ENCODE measurements around the gene C3.

Gene C3

GRCh38 chr19:6744381-6745301, 24.2 kb upstream of the C3 start:
- no peak for DNase-seq

GRCh38 chr19:6743714-6744380, 23.4 kb upstream of the C3 start:
- no peak for DNase-seq

DNA sequence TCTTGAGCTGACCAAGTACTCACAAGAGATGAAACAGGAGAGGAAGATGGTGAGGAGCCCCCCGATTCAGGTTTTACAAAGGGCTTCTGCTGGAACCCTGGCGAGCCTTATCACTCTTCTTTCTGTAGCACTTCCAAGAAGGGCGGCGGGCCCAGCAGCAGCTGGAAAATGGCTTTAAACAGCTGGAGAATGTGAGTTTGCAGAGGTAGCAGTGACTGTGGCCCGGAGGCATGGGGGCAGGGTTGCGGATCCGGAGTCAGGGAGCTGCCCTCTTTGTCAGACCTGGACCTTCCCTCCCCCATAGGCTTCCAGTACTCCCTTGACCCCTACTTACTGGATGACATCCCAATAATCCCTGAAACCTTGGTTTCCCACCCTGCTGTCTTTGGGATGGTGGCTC, 22.6 kb upstream of the C3 start:
- no peak for DNase-seq

DNA sequence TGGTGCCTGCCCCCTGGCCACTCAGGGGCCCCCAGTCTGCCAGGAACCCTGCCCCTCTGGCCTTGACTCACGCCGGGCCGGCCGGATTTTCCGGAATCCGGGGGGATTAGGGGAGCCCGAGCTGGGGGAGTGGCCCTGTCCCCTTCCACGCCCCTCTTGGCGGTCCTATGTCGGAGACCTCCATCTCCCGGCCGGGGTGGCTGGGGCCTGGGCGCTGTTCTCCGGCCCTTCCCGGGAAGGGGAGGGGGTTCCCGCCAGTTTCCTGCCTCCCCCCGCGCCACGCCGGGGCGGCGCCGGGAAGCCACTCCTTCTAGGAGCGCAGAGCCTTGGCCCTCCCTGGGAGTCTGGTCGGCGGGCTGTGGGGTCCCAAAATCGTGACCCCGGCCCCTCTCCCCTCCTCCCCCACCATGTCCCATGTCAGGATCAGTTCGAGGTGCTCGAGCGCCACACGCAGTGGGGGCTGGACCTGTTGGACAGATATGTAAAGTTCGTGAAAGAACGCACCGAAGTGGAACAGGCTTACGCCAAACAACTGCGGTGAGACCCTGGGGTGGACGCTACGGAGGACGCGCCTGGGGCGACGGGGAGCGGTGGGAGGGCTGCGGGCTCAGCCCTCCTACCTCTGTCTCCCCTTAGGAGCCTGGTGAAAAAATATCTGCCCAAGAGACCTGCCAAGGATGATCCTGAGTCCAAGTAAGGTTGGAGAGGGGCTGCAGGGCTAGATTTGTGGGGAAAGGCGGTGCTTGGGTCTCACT, 20.3 kb upstream of the C3 start:
- DNase-seq: no peak

DNA sequence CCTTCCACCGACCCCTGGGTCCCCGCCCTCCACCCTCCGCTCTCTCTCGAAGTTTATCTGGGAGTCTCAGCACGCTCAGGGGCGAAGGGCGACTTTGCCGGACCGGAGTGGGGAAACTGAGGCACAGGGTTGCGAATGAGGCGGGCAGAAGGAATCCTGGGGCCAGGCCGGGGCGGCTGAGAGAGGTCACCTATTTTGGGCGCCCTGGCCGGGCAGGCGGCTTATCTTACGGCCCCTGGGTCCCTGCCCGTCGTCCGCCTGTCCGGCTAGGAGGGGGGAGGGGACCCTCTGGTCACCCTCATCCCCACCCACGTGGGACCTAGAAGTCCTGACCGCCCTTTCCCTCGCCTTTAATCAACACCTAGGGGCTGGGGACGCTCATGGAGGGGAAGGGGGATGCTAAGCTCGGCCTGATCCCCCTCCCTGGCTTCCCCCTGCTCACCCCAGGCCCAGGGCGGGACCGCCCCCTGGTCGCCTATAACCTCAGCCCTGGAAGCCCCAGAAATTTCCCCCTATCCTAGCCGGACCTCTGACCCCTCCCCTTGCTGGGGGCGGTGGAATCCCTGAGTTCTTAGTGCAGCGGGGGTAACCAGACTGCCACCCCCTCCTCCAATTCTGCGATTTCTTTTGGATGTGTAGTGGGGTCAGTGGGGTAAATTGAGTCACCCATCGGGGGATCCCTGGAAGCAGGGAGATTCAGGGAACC, 19.6 kb upstream of the C3 start:
- no peak for DNase-seq

- peak; percentile 68 to 82 (median 73) for DNase-seq
Measured at GRCh38 chr19:6739390-6739882, 19.0 kb upstream of the C3 start, which contains the start of gene TRIP10. TRIP10 (plus strand) TSS chr19:6739680; CDS start chr19:6739762, 82 bp downstream.

DNA sequence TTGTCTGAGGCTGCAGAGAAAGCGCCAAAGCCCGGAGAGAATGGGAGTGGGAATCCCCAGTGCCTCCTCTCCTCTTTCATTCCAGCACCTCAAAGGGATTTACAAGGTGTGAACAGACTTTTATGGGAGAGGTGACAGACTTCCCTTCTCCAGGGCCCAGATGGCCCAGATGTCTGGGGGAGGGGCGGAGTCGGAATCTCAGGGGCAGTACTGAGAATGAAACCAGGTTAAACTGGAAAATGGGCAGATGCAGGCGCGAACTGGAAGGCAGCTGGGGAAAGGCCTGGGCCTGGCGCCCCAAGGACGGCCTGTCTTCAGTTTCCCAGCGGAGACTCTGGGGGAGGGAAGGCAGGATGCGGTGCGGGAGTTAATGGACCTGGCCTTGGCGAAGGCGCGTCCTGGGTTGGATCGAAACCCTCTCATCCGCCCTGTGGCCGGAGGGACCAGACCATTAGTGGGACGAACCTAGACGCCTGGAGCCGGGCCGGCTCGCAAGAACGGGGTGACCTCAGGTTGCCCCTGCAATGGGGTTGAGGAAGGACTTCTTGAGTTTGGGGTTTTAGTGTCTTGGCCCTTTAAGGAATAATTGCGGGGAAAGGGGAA, 18.4 kb upstream of the C3 start:
- peak in 2 of 5 donors; percentile 26 to 27 for DNase-seq

GRCh38 chr19:6737873-6738786, 17.7 kb upstream of the C3 start:
- peak; percentile 40 to 89 (median 65) for DNase-seq

DNA sequence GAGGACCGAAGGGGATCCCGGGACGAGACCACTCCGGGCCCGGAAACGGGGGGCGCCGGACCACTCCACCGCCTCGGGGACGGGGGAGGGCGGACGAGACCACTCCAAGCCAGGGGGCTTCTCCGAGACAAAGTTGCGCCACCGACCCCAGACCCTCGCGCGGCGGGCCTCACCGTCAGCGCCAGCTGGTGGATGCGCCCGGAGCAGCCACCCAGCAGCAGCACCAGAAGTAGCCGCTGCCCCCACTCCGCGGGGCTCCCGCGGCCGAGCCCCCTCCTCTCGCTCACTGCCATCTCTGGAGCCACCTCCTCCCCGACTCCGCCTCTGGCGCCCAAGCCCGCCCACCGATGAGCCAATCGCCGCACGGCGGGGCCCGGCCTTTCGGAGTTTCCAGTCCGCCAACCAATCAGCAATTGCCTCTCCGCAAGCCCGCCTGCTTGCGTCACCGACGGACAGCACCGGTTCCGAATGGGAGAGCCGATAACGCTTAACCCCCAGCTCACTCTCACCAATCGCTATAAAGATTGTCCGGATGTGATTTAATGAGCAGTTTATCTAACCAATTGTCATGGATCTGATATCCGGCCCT, 16.9 kb upstream of the C3 start, which contains the start of gene GPR108:
Gene GPR108 (minus strand): TSS at position 297 of the 589 bp plus-strand sequence. CDS start 4 bp downstream, at position 293.
- DNase-seq: peak; percentile 97 to 100 (median 99)

DNA sequence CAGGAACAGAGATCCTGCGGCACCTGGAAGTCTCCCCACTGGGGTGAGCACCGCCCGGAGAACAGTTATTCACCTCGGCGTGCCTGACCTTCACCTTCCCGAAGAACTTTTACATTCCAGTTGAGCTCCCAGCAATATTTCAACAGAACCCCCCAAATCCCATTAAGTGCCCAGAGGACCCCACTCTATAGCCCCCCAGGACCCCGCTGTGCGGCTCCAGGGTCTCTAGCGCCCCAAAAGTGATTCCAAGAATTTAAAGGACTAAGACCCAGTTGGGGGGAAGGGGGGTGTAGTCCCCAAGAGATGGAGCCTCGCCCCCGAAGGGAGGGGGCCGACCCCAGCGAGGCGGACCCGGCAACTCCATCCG, 16.4 kb upstream of the C3 start:
- DNase-seq: no peak

GRCh38 chr19:6736169-6736916, 15.9 kb upstream of the C3 start:
- peak; percentile 35 to 88 (median 53) for DNase-seq

DNA sequence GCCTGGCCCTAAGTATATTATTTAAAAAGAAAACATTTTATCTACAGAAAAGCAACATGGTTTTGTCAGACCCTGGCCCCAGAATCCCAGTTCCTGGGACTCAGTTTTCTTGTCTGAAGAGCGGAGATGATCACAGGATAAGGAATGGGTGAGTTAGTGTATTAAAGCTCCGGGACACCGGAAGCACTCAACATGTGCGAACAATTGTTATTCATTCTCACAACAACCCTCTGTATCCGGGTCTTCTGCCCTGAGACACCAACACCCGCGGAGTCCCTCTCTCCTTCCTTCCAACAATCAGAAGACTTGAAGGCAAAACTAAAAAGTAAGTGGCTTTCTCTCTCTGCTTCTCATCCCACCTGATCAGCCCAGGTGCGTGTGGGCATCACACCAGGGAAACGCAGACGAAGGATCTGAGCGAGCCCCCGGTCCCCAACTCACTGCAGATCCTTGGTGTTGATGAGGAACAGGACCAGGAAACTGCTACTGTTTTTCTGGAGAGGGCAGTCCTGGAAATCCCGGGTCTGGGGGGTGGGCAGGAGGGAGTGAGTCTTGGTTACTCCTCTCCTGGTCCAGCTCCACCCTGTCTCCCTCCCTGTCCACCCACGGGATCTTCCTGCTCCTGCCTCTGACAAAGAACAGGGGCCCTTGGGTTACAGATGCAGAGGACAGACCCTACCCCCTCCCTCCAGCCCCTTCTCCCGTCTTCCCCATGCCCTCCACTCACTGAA, 14.9 kb upstream of the C3 start:
- no peak for DNase-seq

DNA sequence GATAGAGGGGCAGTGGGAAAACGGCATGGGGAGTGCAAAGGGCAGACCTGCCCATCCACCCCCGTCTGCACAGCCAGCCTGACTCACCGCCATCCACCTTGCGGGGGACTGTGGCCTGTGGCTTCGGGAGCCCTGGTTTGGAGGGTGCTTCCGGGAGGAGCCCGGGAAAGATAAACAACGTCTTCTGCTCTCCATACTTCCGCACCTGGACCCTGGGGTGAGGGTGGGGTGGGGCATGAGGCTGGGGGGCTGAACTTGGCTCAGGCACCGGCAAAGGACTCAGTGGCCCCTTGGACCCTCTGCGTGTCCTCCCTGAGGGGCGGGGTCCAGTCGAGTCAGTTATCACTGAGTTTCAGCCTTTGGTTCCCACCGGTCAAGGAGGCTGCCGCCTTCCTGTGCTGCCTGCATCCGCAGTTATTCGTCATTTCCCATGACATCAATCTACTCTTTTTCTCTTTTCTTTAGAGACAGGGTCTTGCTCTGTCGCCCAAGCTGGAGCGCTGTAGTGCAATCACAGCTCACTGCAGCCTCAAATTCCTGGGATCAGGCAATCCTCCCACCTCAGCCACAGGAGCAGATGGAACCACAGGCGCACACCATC, 13.7 kb upstream of the C3 start:
- DNase-seq: no peak

DNA sequence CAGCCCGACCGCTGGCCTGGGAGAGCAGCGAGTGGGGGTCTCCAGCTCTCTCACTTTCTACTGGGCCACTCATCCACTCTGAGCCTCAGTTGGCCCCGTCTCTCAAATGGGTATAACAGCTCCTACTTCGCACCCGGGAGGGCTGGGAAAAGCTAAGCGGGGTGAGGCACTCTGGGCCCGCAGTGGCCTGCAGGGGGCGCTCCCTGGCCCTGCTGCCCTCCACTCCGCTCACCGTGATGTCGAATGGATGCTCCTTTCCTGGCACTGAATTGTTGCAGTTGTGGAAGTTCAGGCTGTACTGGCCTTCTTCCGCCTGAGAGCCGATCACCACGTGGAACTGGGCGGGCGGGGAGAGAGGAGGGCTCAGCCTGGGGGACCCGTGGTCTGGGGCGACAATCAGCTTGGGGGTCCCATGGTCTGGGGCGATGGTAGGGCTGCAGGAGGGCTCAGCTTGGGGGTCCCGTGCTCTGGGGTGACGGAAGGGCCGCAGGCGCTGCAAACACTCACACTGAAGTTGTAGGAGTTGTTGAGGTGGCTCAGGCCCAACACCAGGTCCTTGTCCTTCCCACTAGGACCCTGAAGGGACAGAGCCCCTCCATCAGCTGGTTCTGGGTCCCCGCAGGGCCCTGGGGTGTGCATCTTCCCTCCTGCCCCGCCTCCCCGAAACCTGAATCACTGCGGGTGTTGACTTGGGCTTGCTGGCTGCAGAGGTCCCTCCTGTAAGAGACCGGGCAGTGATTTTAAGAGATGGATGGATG, 13.1 kb upstream of the C3 start:
- no peak for DNase-seq

DNA sequence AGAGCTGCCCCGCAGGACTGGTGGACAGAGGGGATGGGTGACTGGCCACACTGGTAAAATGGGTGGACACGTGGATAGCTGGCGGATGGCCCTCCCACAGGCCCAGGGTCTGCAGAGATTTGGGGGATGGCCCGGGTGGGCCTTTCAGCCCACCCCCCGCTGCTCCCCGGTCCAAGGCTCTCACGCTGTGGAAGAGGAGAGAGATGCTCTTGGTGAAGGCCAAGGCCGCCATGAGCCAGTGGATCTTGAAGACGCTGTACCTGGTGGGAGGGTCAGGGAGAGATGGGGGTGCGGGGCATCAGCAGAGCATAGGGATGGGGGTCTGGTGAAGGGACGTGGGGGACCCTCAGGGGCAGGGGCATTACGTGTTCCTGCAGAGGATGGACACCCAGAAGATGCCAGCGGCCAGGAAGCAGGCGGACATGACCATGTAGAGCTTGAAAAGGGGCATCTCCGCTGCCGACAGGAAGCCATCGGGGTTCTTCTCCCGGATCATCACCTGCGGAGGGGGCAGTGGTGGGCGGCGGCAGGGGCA, 12.4 kb upstream of the C3 start:
- DNase-seq: no peak

DNA sequence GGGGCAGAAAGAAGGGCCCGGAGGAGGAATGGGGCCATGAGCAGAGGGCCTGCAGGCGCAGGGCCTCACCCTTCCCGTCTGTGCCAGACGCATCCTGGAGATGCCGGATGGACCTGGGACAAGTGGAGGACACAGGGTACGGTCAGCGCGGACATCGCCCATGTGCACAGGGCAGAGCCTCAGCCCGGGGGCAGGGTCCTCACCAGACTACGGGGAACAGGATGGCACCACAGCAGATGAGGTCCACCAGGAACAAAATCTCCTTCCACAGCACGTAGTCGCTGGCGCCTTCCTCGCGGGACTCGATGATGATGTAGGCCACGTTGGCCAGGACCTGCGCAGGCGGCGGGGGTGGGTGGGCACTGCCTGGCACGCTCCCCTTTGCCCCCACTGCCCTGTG, 11.4 kb upstream of the C3 start:
- DNase-seq: no peak

GRCh38 chr19:6730941-6731670, 10.7 kb upstream of the C3 start:
- DNase-seq: no peak
